ENCODE data around the gene OTULIN.

The OTULIN gene

GRCh38 chr5:14721990-14722656 lies 57.6 kb downstream of the OTULIN start:
- DNase-seq (ENCODE audit: low spot score) = no peak

- DNase-seq (ENCODE audit: low spot score) = no peak
Measured at GRCh38 chr5:14722923-14723322, 58.4 kb downstream of the OTULIN start.

DNA sequence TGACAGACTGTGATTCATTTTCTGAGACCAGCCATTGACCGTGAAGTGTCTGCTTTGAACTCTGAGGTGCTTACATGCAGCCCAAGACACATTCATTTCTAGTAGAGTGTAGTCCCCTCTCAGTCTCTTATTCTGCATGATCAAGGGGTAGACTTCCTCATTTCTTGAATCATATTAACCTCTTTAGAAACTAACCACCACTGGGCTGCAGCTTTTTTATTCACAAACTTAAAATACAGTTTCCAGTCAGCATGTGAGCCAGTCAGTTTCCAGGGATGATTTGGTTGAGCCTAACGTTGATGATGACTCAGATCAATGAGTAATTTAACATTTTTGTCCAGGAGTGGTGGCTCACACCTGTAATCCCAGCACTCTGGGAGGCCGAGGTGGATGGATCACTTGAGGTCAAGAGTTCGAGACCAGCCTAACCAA lies 59.2 kb downstream of the OTULIN start:
- no peak for DNase-seq (ENCODE audit: low spot score)

- no peak for DNase-seq (ENCODE audit: low spot score)
Measured at GRCh38 chr5:14724633-14725032, 60.1 kb downstream of the OTULIN start.

GRCh38 chr5:14726066-14726838 lies 61.7 kb downstream of the OTULIN start:
- DNase-seq (ENCODE audit: low spot score) = no peak

DNA sequence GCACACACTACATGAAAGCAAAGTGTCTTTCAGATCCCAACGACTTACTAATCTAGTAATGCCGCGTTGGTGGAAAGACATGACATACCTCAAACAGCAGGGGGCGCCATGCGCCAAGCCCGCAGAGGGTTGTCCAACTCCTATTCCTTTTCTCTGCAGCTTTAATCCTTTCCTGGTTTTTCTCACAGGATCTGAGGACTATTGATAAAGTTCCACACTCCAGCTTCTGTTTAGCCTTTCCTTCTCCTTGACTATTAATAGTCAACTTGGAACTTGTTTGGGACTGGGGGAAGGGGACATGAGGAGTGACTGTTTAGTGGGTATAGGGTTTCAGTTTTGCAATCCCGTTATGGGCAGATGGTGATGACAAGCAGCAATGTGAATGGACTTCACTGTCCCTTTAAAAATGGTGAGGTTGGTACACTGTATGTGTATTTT lies 62.9 kb downstream of the OTULIN start:
- peak; percentile 82 for DNase-seq (ENCODE audit: low spot score)

DNA sequence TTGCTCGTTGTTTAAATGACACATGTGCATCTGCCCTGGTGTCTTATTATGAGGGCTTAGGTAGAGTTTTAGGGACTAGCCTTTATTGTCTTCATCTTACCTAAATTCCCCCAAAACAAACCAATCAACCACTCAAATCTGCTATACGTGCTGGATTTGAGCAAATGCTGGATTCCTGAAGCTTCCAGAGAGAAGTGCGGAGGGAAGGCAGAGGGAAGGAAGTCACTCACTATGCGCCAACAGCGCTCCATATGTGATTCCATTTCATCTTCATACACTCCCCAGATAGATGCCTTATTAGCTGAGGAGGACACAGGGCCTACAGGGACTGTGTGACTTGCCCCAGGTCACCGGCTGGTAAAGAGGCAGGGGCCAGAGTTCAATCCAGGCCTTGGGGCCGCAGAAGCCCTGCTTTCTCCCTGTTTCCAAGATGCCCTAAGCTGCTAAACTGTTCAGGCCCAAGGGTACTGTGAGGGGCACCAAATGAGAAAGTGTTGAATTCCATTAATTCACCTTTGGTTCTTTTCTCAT lies 63.5 kb downstream of the OTULIN start:
- DNase-seq (ENCODE audit: low spot score) = no peak

GRCh38 chr5:14728459-14728938 lies 64.0 kb downstream of the OTULIN start:
- DNase-seq (ENCODE audit: low spot score) = peak; percentile 88

GRCh38 chr5:14729448-14730385 lies 65.2 kb downstream of the OTULIN start:
- peak; percentile 59 for DNase-seq (ENCODE audit: low spot score)

GRCh38 chr5:14730466-14730865 lies 65.9 kb downstream of the OTULIN start:
- DNase-seq (ENCODE audit: low spot score) = no peak

GRCh38 chr5:14730881-14731280 lies 66.4 kb downstream of the OTULIN start:
- DNase-seq (ENCODE audit: low spot score) = no peak

DNA sequence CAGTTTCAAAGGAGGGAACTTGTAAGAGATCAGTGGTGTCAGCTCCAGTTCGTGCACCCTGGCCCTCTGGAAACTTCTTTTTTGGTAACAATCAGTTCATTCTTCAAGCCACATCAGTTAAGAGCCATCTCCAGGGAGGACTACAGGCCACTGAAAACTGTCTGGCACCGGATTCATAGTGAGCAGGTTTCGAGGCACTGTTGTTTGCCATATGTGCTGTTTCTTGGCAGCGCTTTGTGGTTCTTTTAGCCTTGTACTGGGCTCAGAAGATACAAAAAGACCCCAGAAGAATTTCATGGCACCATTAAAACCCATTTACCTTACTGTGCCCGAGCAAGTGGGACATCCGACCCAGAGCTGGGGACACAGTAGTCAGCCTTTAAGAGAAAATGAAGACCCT lies 68.5 kb downstream of the OTULIN start:
- no peak for DNase-seq (ENCODE audit: low spot score)

DNA sequence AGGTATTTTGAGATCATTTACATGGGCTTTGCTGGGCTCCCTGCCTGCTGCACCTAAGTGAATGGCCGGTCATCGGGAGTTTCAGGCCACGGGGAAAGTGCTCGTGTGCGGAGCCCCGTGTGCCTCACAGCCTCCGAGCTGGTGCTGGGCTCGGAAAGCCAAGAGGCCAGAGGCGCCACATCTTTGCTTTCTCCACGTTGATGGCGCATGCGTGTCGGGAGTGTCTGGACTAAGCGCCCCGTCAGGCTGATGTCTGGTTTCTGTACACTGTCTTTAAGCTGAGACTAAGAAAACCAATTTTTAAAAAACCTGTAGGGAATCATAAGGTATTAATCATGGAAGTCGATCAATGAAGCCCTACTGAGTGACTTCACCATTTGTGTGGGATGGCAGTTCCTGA lies 69.1 kb downstream of the OTULIN start:
- no peak for DNase-seq (ENCODE audit: low spot score)

DNA sequence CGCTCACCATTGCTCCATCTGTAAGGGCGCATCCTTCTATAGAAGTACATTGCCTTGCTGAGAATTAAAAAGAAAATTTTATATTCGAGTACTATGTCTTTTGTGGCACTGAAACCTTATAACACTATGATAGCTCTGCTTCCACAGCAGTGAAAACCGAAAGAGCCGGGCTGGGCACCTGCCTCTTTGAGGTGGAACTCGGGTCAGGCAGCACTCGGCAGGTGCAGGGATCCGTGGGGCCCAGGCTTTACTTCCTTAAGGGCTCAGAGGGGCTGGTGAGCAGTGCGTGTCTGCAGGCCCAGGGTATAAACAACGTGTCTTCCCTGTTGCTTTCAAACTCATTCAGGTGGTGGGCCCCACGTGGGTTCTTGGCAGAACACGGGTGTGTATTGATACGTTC lies 69.9 kb downstream of the OTULIN start:
- DNase-seq (ENCODE audit: low spot score) = no peak

DNA sequence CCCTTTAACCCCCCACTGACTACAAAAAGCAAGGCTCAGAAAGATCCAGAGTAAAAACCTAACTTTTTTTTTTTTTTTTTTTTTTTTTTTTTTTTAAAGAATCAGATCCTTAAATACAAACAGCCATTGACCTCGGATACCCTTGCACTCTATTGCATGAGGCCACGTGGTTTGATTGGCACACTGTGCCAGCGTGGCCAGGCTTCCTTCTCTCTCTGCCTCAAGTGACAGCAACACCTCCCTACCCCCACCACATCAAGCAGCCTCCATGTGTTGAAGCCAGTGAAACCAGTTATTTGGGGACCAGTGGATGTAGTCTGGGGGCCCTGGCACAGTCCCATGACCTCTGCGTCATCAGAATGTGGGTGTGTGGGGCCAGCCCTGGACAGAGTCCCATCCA lies 71.4 kb downstream of the OTULIN start:
- no peak for DNase-seq (ENCODE audit: low spot score)

DNA sequence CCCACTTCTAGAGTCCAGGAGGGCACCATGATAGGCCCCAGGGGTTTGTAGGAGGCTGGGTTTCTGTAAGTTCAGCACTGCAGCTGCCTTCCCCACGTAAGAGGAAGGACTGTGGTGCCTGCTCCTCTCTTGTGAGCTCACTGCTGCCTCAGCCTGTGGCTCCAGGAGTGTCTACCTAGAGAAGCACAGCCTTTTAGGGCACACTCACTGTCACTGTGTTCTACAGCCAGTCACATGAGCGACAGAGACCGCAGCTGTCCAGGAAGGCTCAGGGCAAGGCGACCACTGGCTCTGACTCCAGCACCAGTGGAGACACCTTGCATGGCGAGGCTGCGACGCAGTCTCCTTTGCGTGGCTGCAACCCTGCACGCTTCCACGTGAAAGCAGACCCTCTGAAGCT lies 72.8 kb downstream of the OTULIN start:
- DNase-seq (ENCODE audit: low spot score) = no peak

GRCh38 chr5:14738050-14738449 lies 73.5 kb downstream of the OTULIN start:
- DNase-seq (ENCODE audit: low spot score) = no peak

DNA sequence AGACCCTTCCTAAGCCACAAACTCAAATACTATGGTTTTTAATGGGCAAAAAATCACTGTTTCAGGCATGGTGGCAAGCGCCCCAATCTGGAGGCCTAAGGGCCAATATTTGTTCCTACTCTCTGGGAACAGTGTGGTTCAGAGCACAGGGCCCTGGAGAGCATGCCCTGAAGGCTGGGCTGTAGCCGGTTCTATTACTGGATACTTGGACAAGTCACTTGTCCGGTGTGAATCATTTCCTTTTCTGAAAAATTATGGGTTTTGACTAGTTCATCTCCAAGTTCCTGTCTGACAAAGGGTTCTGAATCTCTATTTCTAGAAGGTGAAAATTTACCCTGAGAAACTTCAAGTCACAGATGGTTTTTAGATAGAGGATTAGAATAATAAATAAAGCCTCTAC lies 75.0 kb downstream of the OTULIN start:
- DNase-seq (ENCODE audit: low spot score) = no peak

- DNase-seq (ENCODE audit: low spot score) = no peak
Measured at GRCh38 chr5:14739981-14740380, 75.5 kb downstream of the OTULIN start.

GRCh38 chr5:14741131-14741530 lies 76.6 kb downstream of the OTULIN start:
- no peak for DNase-seq (ENCODE audit: low spot score)

DNA sequence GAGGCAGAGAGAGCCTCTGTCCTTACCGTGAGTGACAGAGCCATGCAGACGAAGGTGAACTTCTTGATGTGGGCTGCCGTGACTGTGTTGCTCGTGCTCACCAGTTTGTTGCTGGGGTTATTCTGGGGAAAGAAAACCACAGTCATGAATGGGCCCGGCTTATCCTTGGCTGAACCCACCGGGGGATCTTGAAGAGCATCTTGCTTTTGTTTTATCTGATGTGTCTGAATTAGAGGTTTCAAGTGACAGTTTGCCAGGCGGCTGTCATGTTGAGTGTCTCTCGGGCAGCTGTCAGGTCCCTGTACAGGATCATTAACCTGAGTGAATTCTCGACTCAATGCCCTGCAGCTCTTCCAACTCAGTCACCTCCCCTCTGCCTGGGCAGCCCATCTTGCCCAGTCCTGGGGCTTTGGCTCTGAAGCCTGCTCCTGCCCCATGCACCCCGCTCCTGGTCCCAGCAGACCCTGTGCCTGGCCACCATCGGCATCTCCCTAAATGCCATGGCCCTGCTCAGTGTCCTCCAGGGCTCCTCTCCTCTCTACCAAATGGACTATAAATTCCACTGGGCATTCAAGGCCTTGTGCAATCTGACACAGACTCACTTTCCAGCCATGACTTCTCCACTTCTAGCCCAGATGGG lies 77.4 kb downstream of the OTULIN start:
- no peak for DNase-seq (ENCODE audit: low spot score)

GRCh38 chr5:14742498-14742897 lies 78.0 kb downstream of the OTULIN start:
- DNase-seq (ENCODE audit: low spot score) = no peak

Measured in ecto neural progenitor cell (in vitro differentiated cells).